IPS-15b (cell line): ENCODE data around the gene PTPRN2.
"Not testable (repeated sequence)": the region's sequence is repeated elsewhere in the genome, so short reads cannot be mapped to it uniquely, and the experiment has no call there.

ENCODE experiments used
- H3K27me3 ChIP-seq: one replicate; pipeline ENCODE4 v1.6.1; 2013; ENCODE audit warnings: low read length; ENCODE audit not compliant: control insufficient read depth, insufficient read depth
- H3K36me3 ChIP-seq: one replicate; pipeline ENCODE4 v1.6.1; 2013; ENCODE audit warnings: low read length; ENCODE audit not compliant: control insufficient read depth, insufficient read depth
- H3K4me1 ChIP-seq: one replicate; pipeline ENCODE4 v1.6.1; 2013; ENCODE audit warnings: mild to moderate bottlenecking, low read length; ENCODE audit not compliant: control insufficient read depth, insufficient read depth
- H3K4me3 ChIP-seq: one replicate; pipeline ENCODE4 v1.5.1; 2013; ENCODE audit warnings: low read depth, low read length
- H3K9ac ChIP-seq: one replicate; pipeline ENCODE4 v1.6.1; 2013; ENCODE audit warnings: low read depth, mild to moderate bottlenecking, low read length
- H3K9me3 ChIP-seq: one replicate; pipeline ENCODE4 v1.6.1; 2013; ENCODE audit warnings: mild to moderate bottlenecking, low read length; ENCODE audit not compliant: control insufficient read depth, insufficient read depth

PTPRN2 gene

GRCh38 chr7:157981778-157982177 is 605.8 kb downstream of the PTPRN2 start:
- Histone ChIP-seq H3K4me1 (peaks cover 3% of the 10 kb centered on the region), H3K36me3 (no peaks in the 10 kb centered on the region), H3K27me3 (no peaks in the 10 kb centered on the region), H3K9ac (no peak overlapping the region), H3K4me3 (no peak overlapping the region), H3K9me3 (no peaks in the 10 kb centered on the region)

- no peaks in the 10 kb centered on the region for H3K36me3 ChIP-seq
- no peak overlapping the region for H3K4me3 ChIP-seq
- H3K9ac ChIP-seq = no peak overlapping the region
- peaks cover 3% of the 10 kb centered on the region for H3K4me1 ChIP-seq
- no peaks in the 10 kb centered on the region for H3K9me3 ChIP-seq
- no peaks in the 10 kb centered on the region for H3K27me3 ChIP-seq
These were observed 606.8 kb downstream of the PTPRN2 start for GRCh38 chr7:157980774-157981173.

GRCh38 chr7:157980341-157980731 is 607.3 kb downstream of the PTPRN2 start:
- not testable (repeated sequence) for H3K4me3 ChIP-seq, H3K4me1 ChIP-seq, H3K27me3 ChIP-seq, H3K36me3 ChIP-seq, H3K9me3 ChIP-seq, H3K9ac ChIP-seq

- H3K36me3 ChIP-seq = no peaks in the 10 kb centered on the region
- H3K9ac ChIP-seq = no peak overlapping the region
- no peaks in the 10 kb centered on the region for H3K9me3 ChIP-seq
- H3K4me1 ChIP-seq = peaks cover 3% of the 10 kb centered on the region
- no peaks in the 10 kb centered on the region for H3K27me3 ChIP-seq
- no peak overlapping the region for H3K4me3 ChIP-seq
These were observed 607.8 kb downstream of the PTPRN2 start for GRCh38 chr7:157979636-157980340.

GRCh38 chr7:157978766-157979165 is 608.9 kb downstream of the PTPRN2 start:
- no peaks in the 10 kb centered on the region for H3K27me3 ChIP-seq
- H3K9me3 ChIP-seq = peaks cover 3% of the 10 kb centered on the region
- no peak overlapping the region for H3K9ac ChIP-seq
- no peaks in the 10 kb centered on the region for H3K36me3 ChIP-seq
- peaks cover 3% of the 10 kb centered on the region for H3K4me1 ChIP-seq
- no peak overlapping the region for H3K4me3 ChIP-seq

- H3K36me3 ChIP-seq = no peaks in the 10 kb centered on the region
- H3K4me3 ChIP-seq = no peak overlapping the region
- H3K9me3 ChIP-seq = peaks cover 3% of the 10 kb centered on the region
- H3K27me3 ChIP-seq = no peaks in the 10 kb centered on the region
- no peaks in the 10 kb centered on the region for H3K4me1 ChIP-seq
- H3K9ac ChIP-seq = no peak overlapping the region
These were observed 609.7 kb downstream of the PTPRN2 start for GRCh38 chr7:157977717-157978496.

GRCh38 chr7:157977306-157977705 is 610.3 kb downstream of the PTPRN2 start:
- Histone ChIP-seq H3K36me3 (no peaks in the 10 kb centered on the region), H3K4me3 (no peak overlapping the region), H3K9me3 (peaks cover 3% of the 10 kb centered on the region), H3K4me1 (no peaks in the 10 kb centered on the region), H3K27me3 (no peaks in the 10 kb centered on the region), H3K9ac (no peak overlapping the region)

GRCh38 chr7:157976406-157976805 is 611.2 kb downstream of the PTPRN2 start:
- H3K4me1 ChIP-seq = no peaks in the 10 kb centered on the region

GRCh38 chr7:157975401-157976372 is 611.9 kb downstream of the PTPRN2 start:
- H3K27me3 ChIP-seq = no peaks in the 10 kb centered on the region

More at GRCh38 chr7:157976406-157976805, 611.2 kb downstream of the PTPRN2 start:
- Histone ChIP-seq H3K9ac (no peak overlapping the region), H3K36me3 (no peaks in the 10 kb centered on the region), H3K27me3 (no peaks in the 10 kb centered on the region), H3K9me3 (peaks cover 3% of the 10 kb centered on the region), H3K4me3 (no peak overlapping the region)

GRCh38 chr7:157974678-157975230 is 612.9 kb downstream of the PTPRN2 start:
- Histone ChIP-seq H3K36me3 (no peaks in the 10 kb centered on the region), H3K9me3 (peaks cover 3% of the 10 kb centered on the region), H3K9ac (no peak overlapping the region), H3K4me3 (no peak overlapping the region), H3K4me1 (no peaks in the 10 kb centered on the region), H3K27me3 (no peaks in the 10 kb centered on the region)

More at GRCh38 chr7:157975401-157976372, 611.9 kb downstream of the PTPRN2 start:
- Histone ChIP-seq H3K36me3 (no peaks in the 10 kb centered on the region), H3K9me3 (peaks cover 3% of the 10 kb centered on the region), H3K9ac (no peak overlapping the region), H3K4me1 (no peaks in the 10 kb centered on the region), H3K4me3 (no peak overlapping the region)

- Histone ChIP-seq H3K36me3 (peaks cover 4% of the 10 kb centered on the region), H3K9ac (no peak overlapping the region), H3K9me3 (peaks cover 7% of the 10 kb centered on the region), H3K4me3 (no peak overlapping the region), H3K27me3 (no peaks in the 10 kb centered on the region), H3K4me1 (no peaks in the 10 kb centered on the region)
These were observed 613.5 kb downstream of the PTPRN2 start for GRCh38 chr7:157973971-157974677.
